ENCODE data around the gene DSTN. TPM values are rescaled to one million over a fixed set of nuclear protein-coding genes. Genes with fewer than 3 reads are reported as not detected.

The DSTN gene
- total RNA-seq (ENCODE audit: low replicate concordance), result 348 and 555 TPM in 2 replicates

DNA sequence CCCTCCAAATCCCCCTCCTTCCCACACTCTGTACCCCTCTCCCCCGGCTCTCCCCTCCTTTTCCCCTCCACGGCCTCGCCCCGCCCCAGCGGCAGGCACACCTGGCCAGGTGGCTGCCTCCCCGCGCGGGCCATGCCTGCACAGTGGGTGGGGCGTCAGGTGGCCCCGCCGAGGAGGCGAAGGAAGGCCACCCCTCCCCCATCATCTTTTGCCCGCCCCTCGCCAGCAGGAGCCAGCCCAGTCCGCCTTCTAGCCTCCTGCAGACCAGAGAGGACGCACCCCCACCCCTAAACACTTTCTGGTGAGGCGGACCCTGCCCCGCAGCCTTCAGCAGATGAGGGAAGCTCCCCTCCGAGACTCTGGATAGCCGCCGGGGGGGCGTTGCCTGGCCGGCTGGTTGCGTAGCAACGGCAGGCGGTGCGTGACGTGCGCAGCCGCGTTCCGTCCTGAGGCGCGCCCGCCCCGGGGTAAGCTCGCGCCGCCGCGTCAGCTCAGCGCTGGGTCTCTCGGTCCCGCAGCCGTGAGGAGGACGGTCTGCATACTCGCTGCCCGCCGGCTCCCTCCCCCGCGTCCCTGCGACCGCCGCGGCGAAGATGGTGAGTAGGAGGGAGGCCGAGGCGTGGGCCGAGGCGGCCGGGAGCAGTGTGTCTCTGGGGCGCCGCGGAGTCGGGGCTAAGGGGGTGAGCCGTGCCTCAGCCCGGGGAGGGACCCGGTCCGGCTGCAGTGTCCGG, at the start of gene DSTN:
DSTN (plus strand) TSS at position 460 of the 731 bp plus-strand sequence; CDS start at position 594, 134 bp downstream.
- peak within 1 kb of the TSS; percentile 85 for H3K4me3 ChIP-seq (ENCODE audit: low read depth, low read length)
- DNase-seq (ENCODE audit: low read depth), result peak; percentile 89
- TF ChIP-seq, protein P1, sequence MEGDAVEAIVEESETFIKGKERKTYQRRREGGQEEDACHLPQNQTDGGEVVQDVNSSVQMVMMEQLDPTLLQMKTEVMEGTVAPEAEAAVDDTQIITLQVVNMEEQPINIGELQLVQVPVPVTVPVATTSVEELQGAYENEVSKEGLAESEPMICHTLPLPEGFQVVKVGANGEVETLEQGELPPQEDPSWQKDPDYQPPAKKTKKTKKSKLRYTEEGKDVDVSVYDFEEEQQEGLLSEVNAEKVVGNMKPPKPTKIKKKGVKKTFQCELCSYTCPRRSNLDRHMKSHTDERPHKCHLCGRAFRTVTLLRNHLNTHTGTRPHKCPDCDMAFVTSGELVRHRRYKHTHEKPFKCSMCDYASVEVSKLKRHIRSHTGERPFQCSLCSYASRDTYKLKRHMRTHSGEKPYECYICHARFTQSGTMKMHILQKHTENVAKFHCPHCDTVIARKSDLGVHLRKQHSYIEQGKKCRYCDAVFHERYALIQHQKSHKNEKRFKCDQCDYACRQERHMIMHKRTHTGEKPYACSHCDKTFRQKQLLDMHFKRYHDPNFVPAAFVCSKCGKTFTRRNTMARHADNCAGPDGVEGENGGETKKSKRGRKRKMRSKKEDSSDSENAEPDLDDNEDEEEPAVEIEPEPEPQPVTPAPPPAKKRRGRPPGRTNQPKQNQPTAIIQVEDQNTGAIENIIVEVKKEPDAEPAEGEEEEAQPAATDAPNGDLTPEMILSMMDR (IDR thresholded peaks at IDR 0.05; ENCODE audit: insufficient read depth, low read length), result no peak

DNA sequence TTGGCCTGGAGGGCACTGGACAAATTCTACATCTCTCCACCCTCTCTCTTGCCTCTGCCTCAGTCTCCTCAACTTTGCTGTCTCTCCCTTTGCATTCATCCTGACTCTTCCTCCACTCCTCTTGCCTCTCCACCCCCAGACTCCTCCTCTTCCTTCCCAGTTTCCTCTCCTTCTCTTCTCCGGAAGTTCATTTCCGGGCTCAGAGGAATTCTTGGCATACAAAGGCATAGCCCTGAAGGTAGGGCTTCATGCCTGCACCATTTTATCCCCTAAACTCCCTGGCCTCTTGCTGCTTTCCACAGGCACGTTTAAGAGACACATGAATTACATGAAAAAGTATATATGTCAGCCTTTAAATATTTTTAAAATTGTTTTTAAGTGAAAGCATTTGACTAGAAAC, 49.3 kb upstream of the DSTN start:
- DNase-seq (ENCODE audit: low read depth), result no peak
- H3K4me3 ChIP-seq (ENCODE audit: low read depth, low read length), result no peak overlapping the region
- TF ChIP-seq, protein P1 (IDR thresholded peaks at IDR 0.05; ENCODE audit: insufficient read depth, low read length), result no peak

DNA sequence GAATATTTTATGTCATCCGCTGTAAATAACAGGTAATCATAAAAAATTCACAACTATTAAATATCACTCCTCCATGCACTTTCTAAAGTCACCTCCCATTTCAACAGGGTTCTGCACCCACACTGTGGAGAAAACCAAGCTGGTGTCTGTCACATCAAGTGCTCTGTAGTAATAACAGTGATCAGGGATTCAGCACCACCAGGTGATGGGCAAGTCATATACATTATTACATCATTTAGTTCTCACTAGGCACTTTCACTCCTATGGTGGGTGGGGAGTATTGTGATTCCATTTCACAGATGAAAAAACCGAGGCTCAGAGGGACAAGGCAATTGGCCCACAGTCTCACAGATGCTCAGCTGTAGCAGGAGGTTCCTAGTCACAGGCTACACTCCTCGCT, 47.3 kb upstream of the DSTN start:
- H3K4me3 ChIP-seq (ENCODE audit: low read depth, low read length), result no peak overlapping the region
- no peak for DNase-seq (ENCODE audit: low read depth)
- TF ChIP-seq, protein P1 (IDR thresholded peaks at IDR 0.05; ENCODE audit: insufficient read depth, low read length), result no peak

DNA sequence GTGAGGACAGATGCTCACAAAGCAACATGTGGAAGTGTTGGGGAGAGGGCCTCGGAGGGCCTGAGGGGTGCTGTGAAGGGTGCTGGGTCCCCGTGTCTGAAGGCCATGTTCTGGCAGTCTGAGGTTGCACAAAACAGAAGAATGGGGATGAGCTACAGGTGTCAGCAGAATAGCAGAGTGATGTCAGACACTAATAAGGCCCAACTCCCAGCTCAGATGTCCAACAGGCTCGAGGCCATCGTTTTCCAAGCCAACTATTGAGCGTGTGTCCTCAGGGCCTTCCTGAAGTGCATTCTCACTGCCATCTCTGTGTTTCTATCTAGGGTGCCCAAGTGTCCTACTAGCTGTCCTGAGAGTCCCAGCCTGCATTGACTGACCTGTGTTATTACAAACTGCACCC, 46.5 kb upstream of the DSTN start:
- TF ChIP-seq, protein P1 (IDR thresholded peaks at IDR 0.05; ENCODE audit: insufficient read depth, low read length), result no peak
- H3K4me3 ChIP-seq (ENCODE audit: low read depth, low read length), result no peak overlapping the region
- DNase-seq (ENCODE audit: low read depth), result no peak

DNA sequence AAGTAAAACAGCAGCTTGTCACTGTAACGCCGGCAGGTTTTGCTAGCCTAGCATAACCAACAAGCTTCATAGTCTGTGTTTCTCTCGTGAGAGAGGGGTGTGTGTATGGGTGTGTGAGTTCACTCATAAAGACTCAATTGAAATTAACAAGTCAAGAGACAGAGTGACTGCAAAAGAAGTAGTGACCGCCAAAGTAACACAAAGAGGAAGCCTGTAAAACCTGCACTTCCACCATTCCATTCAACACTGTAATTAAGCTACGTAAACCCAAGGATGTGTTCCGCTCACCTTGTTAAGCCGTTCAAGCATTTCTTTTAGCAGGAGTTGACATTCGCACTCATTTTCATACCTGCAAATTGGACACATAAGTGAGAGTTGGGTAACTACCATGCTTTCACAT, 45.3 kb upstream of the DSTN start:
- TF ChIP-seq, protein P1 (IDR thresholded peaks at IDR 0.05; ENCODE audit: insufficient read depth, low read length), result no peak
- no peak for DNase-seq (ENCODE audit: low read depth)
- H3K4me3 ChIP-seq (ENCODE audit: low read depth, low read length), result no peak overlapping the region

DNA sequence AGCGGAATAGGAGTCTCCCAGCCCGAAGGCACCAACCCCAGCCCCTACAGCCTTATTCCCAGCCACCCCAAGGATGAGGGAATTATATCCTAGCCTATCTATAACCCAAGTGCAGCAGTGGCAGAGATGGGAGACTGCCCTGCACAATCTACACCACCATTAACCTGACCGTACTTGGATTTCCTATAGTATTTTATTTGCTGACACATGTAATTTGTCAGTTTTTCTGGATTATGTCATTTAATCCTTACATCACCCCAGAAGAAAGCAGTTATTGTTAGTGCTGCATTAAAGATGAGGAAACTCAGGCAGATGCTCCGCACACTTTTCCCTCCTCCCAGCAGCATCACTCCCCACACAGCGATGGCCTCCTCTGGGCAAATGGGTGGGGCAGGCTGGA, 44.7 kb upstream of the DSTN start:
- H3K4me3 ChIP-seq (ENCODE audit: low read depth, low read length), result no peak overlapping the region
- no peak for DNase-seq (ENCODE audit: low read depth)
- TF ChIP-seq, protein P1 (IDR thresholded peaks at IDR 0.05; ENCODE audit: insufficient read depth, low read length), result no peak

DNA sequence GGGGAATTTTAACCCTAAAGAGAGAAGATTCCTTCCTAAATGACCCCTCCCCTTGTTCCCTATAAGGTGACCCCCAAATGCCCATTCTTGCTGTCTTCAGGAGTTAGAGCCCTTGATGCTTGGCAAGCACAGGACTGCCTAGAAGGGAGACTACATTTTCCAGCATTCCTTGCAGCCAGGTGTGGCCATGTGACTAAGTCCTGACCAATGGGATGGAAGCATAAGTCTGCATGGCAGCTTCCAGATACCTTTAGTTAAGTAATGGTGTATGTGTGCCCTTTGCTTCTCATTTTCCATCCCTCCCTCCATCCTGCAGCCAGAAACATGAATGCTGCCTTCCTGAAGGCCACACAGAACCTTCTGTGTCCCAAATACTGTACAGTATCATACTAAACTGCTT, 44.2 kb upstream of the DSTN start:
- no peak overlapping the region for H3K4me3 ChIP-seq (ENCODE audit: low read depth, low read length)
- DNase-seq (ENCODE audit: low read depth), result no peak
- TF ChIP-seq, protein P1 (IDR thresholded peaks at IDR 0.05; ENCODE audit: insufficient read depth, low read length), result no peak

Data from fibroblast of the aortic adventitia (primary cell).